ENCODE data around the gene CTDSP2.
"Not testable (repeated sequence)": the region's sequence is repeated elsewhere in the genome, so short reads cannot be mapped to it uniquely, and the experiment has no call there.

The CTDSP2 gene

GRCh38 chr12:57846577-57847319, at the start of gene CTDSP2:
Gene CTDSP2 (minus strand): TSS chr12:57846729. CDS start chr12:57846435, 294 bp downstream.
- peak; percentile 89 to 91 for DNase-seq

- no peak for DNase-seq
Observed at GRCh38 chr12:57896115-57896433, 49.5 kb upstream of the CTDSP2 start.

- DNase-seq, result no peak
Observed at GRCh38 chr12:57895389-57896114, 49.0 kb upstream of the CTDSP2 start.

- no peak for DNase-seq
Observed at GRCh38 chr12:57894399-57895292, 48.1 kb upstream of the CTDSP2 start.

GRCh38 chr12:57893431-57894353, 47.2 kb upstream of the CTDSP2 start:
- no peak for DNase-seq

GRCh38 chr12:57892232-57892972, 45.9 kb upstream of the CTDSP2 start:
- no peak for DNase-seq

GRCh38 chr12:57891542-57892228, 45.2 kb upstream of the CTDSP2 start:
- no peak for DNase-seq

GRCh38 chr12:57890191-57891115, 43.9 kb upstream of the CTDSP2 start:
- no peak for DNase-seq

GRCh38 chr12:57889500-57889989, 43.0 kb upstream of the CTDSP2 start:
- DNase-seq, result no peak

- DNase-seq, result peak in 1 of 2 donors; percentile 36
Observed at GRCh38 chr12:57888409-57889157, 42.1 kb upstream of the CTDSP2 start.

GRCh38 chr12:57887631-57888408, 41.3 kb upstream of the CTDSP2 start:
- DNase-seq, result no peak

GRCh38 chr12:57886964-57887363, 40.4 kb upstream of the CTDSP2 start:
- DNase-seq, result not testable (repeated sequence)

GRCh38 chr12:57886542-57886941, 40.0 kb upstream of the CTDSP2 start:
- DNase-seq, result no peak

- DNase-seq, result no peak
Observed at GRCh38 chr12:57885207-57885606, 38.7 kb upstream of the CTDSP2 start.

GRCh38 chr12:57883700-57884099, 37.2 kb upstream of the CTDSP2 start:
- DNase-seq, result no peak

GRCh38 chr12:57883057-57883456, 36.5 kb upstream of the CTDSP2 start:
- no peak for DNase-seq

GRCh38 chr12:57882575-57882974, 36.0 kb upstream of the CTDSP2 start:
- no peak for DNase-seq

- no peak for DNase-seq
Observed at GRCh38 chr12:57881475-57881874, 34.9 kb upstream of the CTDSP2 start.

Data from CD4-positive, alpha-beta T cell treated with Interferon alpha-2 for 1 hour (primary cell).